ENCODE results near the gene KCTD12. TPM values are rescaled to one million over a fixed set of nuclear protein-coding genes. Genes with fewer than 3 reads are reported as not detected.

The KCTD12 gene
- total and polyA plus RNA-seq, 2 of the 13 experiments (the other 11 are each of a cell fraction or from before 2014, with no cell fraction given) = not detected

DNA sequence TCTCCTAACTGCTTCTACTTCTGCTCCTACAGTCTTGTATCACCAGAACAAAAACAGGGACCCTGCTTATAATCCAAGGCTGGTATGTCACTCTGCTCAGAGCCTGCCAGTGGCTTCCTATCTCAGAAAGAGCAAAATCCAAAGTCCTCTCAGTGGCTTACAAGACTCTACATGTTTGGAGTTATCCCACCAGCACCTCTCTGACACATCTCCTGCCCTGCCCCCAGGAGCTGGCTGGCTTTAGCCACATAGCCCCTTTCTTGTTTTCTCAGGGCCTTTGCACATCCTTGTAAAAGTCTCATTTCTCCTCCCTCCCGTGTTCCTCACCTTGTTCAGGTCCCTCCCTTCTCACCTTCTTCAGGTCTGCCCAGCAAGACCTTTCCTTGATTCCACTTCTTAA, 2.2 kb upstream of the KCTD12 start:
- no peaks in the 10 kb centered on the region for H3K36me3 ChIP-seq (replicated peaks in 1 of 2; ENCODE audit: control insufficient read depth in 1 of 2, insufficient read depth in 2 of 2, low read length in 2 of 2)
- BruUV-seq (replicated peaks) = no TSS peak
- H2AFZ ChIP-seq (ENCODE audit: low read length) = no peak overlapping the region
- ChIA-PET POLR2A (no interaction called here), CTCF (ENCODE audit: low intra/inter-chr PET ratio, low total read pairs) (no interaction called here)
- 0% methylated on average over 1 of the region's 1 CpG for WGBS (ENCODE audit: low lambda C conversion rate)
- H3K27me3 ChIP-seq (ENCODE audit: control insufficient read depth in 1 of 2, insufficient read depth in 2 of 2, low read length in 2 of 2) = peaks cover 2 to 11% of the 10 kb centered on the region in 2 experiments; a peak in 4 of 5 replicates
- no peak overlapping the region for H3K27ac ChIP-seq (ENCODE audit: extremely low read length, insufficient read depth, low read length)
- H3K4me3 ChIP-seq (replicated peaks in 1 of 3; ENCODE audit: insufficient read depth in 1 of 3, low read depth in 2 of 3, low read length in 3 of 3) = no peak overlapping the region
- DNase-seq (ENCODE audit: low spot score) (no peak), ATAC-seq (no peak), FAIRE-seq (no peak)
- intact Hi-C loops (cut with micrococcal nuclease; ENCODE audit: unreplicated experiment) (no loop called here), in situ Hi-C loops (cut with HindIII; ENCODE audit: extremely low pct_ligation_motif_present, low pct_unique_long_range_greater_than_20kb) (no loop called here)
- H3K9ac ChIP-seq (ENCODE audit: insufficient read depth, low read depth, low read length) = no peak overlapping the region
- H3K4me2 ChIP-seq (ENCODE audit: low read depth, low read length) = no peak overlapping the region
- H3K9me3 ChIP-seq (ENCODE audit: low read length) = no peaks in the 10 kb centered on the region
- no peaks in the 10 kb centered on the region for H4K20me1 ChIP-seq (ENCODE audit: insufficient read depth, low read length)
- peaks cover 7% of the 10 kb centered on the region; the same call in 1 of the 2 replicates for H3K4me1 ChIP-seq (ENCODE audit: insufficient read depth, low read length)
- H3K79me2 ChIP-seq (ENCODE audit: insufficient read depth, low read length) = no peaks in the 10 kb centered on the region
- no peak for TF ChIP-seq ZNF331 (CRISPR knock-in tag; IDR thresholded peaks at IDR 0.05)
- TF ChIP-seq KMT2A (CRISPR knock-in tag; IDR thresholded peaks at IDR 0.05) = no peak
- TF ChIP-seq, protein P1, sequence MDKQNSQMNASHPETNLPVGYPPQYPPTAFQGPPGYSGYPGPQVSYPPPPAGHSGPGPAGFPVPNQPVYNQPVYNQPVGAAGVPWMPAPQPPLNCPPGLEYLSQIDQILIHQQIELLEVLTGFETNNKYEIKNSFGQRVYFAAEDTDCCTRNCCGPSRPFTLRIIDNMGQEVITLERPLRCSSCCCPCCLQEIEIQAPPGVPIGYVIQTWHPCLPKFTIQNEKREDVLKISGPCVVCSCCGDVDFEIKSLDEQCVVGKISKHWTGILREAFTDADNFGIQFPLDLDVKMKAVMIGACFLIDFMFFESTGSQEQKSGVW (CRISPR knock-in tag; IDR thresholded peaks at IDR 0.05; ENCODE audit: borderline replicate concordance) = no peak

DNA sequence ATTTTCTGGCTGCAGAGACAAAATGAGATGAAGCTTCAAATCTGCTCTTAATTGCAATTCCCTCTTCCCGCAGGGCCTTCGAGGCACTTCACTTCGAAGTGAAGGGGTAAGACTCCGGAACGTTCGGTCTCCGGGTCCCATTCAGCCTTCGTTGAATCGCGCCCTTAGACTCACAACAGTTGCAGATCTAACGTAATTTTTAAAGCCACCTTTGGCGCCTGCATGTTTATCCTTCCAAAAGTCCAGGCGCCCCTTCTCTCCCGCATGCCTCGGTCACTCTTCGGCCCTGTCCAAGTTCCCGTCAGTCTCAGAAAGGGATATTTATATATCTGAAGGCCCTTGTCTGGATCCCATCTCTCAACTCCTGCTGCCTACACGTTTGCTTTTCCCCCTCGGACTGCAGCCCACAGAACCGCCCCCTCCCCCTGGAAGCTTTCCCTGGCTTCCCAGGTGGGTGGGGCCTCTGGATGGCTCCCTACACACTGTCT, 915 bp upstream of the KCTD12 start:
- TF ChIP-seq BRCA1 (CRISPR knock-in tag; IDR thresholded peaks at IDR 0.05) = no peak
- TF ChIP-seq, protein P2, sequence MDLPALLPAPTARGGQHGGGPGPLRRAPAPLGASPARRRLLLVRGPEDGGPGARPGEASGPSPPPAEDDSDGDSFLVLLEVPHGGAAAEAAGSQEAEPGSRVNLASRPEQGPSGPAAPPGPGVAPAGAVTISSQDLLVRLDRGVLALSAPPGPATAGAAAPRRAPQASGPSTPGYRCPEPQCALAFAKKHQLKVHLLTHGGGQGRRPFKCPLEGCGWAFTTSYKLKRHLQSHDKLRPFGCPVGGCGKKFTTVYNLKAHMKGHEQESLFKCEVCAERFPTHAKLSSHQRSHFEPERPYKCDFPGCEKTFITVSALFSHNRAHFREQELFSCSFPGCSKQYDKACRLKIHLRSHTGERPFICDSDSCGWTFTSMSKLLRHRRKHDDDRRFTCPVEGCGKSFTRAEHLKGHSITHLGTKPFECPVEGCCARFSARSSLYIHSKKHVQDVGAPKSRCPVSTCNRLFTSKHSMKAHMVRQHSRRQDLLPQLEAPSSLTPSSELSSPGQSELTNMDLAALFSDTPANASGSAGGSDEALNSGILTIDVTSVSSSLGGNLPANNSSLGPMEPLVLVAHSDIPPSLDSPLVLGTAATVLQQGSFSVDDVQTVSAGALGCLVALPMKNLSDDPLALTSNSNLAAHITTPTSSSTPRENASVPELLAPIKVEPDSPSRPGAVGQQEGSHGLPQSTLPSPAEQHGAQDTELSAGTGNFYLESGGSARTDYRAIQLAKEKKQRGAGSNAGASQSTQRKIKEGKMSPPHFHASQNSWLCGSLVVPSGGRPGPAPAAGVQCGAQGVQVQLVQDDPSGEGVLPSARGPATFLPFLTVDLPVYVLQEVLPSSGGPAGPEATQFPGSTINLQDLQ (CRISPR knock-in tag; IDR thresholded peaks at IDR 0.05) = no peak
- no peak for TF ChIP-seq SNRNP70 (IDR thresholded peaks at IDR 0.05; ENCODE audit: low read depth, low read length)
- no peak for TF ChIP-seq ZNF207 (IDR thresholded peaks at IDR 0.05; ENCODE audit: borderline replicate concordance)
- TF ChIP-seq MAZ (IDR thresholded peaks at IDR 0.05; ENCODE audit: borderline replicate concordance, low read depth, low read length) = no peak
- TF ChIP-seq MAZ (CRISPR knock-in tag; IDR thresholded peaks at IDR 0.05; ENCODE audit: low read depth) = no peak
- TF ChIP-seq ZNF883 (CRISPR knock-in tag; IDR thresholded peaks at IDR 0.05; ENCODE audit: not compliant biosample characterization) = no peak
- no peak for TF ChIP-seq MAFF (IDR thresholded peaks at IDR 0.05; ENCODE audit: low read depth, low read length)
- TF ChIP-seq, protein P3, sequence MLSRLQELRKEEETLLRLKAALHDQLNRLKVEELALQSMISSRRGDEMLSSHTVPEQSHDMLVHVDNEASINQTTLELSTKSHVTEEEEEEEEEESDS (CRISPR knock-in tag; IDR thresholded peaks at IDR 0.05; ENCODE audit: borderline replicate concordance) = no peak
- TF ChIP-seq RORA (CRISPR knock-in tag; IDR thresholded peaks at IDR 0.05) = no peak
- TF ChIP-seq, protein P4, sequence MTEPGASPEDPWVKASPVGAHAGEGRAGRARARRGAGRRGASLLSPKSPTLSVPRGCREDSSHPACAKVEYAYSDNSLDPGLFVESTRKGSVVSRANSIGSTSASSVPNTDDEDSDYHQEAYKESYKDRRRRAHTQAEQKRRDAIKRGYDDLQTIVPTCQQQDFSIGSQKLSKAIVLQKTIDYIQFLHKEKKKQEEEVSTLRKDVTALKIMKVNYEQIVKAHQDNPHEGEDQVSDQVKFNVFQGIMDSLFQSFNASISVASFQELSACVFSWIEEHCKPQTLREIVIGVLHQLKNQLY (CRISPR knock-in tag; IDR thresholded peaks at IDR 0.05) = no peak
- Histone ChIP-seq H3K9me3 (ENCODE audit: low read length) (no peaks in the 10 kb centered on the region), H3K4me3 (replicated peaks in 1 of 3; ENCODE audit: insufficient read depth in 1 of 3, low read depth in 2 of 3, low read length in 3 of 3) (peak overlapping the region in 1 of 3 experiments; percentile 59; a peak in 1 of 6 replicates), H2AFZ (ENCODE audit: low read length) (no peak overlapping the region), H3K27ac (ENCODE audit: extremely low read length, insufficient read depth, low read length) (no peak overlapping the region), H3K4me1 (ENCODE audit: insufficient read depth, low read length) (peaks cover 7% of the 10 kb centered on the region; the same call in 1 of the 2 replicates), H3K9ac (ENCODE audit: insufficient read depth, low read depth, low read length) (no peak overlapping the region), H3K79me2 (ENCODE audit: insufficient read depth, low read length) (no peaks in the 10 kb centered on the region), H3K36me3 (replicated peaks in 1 of 2; ENCODE audit: control insufficient read depth in 1 of 2, insufficient read depth in 2 of 2, low read length in 2 of 2) (no peaks in the 10 kb centered on the region), H3K27me3 (ENCODE audit: control insufficient read depth in 1 of 2, insufficient read depth in 2 of 2, low read length in 2 of 2) (peaks cover 2 to 15% of the 10 kb centered on the region in 2 experiments; a peak in 4 of 5 replicates), H4K20me1 (ENCODE audit: insufficient read depth, low read length) (no peaks in the 10 kb centered on the region), H3K4me2 (ENCODE audit: low read depth, low read length) (peak overlapping the region; percentile 29; the same call in 1 of the 2 replicates)
- DNase-seq (ENCODE audit: low spot score) = no peak
- intact Hi-C loops (cut with micrococcal nuclease; ENCODE audit: unreplicated experiment) = no loop called here
- in situ Hi-C loops (cut with HindIII; ENCODE audit: extremely low pct_ligation_motif_present, low pct_unique_long_range_greater_than_20kb) = no loop called here
- ChIA-PET CTCF (ENCODE audit: low intra/inter-chr PET ratio, low total read pairs) (no interaction called here), POLR2A (no interaction called here)
- ATAC-seq = no peak
- 40% methylated on average over 20 of the region's 20 CpGs for WGBS (ENCODE audit: low lambda C conversion rate)
- no peak for FAIRE-seq
- no TSS peak for BruUV-seq (replicated peaks)
